Fibroblast of skin of scalp (primary cell): ENCODE results near the gene MAPK8.
A peak's percentile ranks its signal among the peaks of the same experiment; 100 is the strongest.

Source experiments
- DNase-seq: peaks from one replicate; pipeline ENCODE4 v3.0.0-alpha.2; 2013

The MAPK8 gene

GRCh38 chr10:48463318-48464003 is 157.0 kb downstream of the MAPK8 start:
- DNase-seq, result peak; percentile 64

GRCh38 chr10:48464121-48464870 is 157.8 kb downstream of the MAPK8 start:
- DNase-seq, result no peak

- DNase-seq, result no peak
These were observed 158.6 kb downstream of the MAPK8 start for GRCh38 chr10:48464871-48465736.

- DNase-seq, result no peak
These were observed 159.5 kb downstream of the MAPK8 start for GRCh38 chr10:48465860-48466521.

DNA sequence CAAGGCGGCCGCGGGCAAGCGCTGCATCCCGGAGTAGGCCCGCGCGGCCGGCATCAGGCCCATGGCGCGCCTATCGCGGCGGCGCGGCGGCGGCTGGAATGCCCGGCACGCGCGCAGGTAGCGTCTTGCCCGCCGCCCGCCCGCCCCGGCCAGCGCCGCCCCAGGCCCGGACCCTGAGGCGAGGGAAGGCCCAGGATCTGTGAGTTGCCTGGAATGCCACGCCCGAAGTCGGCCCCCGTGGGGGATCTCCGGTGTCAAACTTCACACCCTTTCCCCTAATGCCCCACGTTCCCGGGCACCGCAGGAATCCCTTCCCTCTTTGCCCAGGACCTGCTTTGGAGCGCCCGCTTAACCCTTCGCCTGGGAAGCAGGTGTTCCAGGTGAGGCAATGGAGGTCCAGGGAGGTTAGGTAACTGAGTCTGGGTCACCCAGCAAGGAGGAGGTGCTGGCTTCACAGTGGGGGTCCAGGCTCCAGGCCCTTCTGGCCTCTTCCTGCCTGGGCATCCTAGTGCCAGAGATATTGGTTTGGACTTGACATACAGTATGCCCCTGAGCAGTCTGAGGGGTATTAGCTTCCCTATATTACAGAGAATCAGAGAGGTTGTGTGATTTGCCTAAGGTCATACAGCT is 160.2 kb downstream of the MAPK8 start:
- DNase-seq, result no peak

DNA sequence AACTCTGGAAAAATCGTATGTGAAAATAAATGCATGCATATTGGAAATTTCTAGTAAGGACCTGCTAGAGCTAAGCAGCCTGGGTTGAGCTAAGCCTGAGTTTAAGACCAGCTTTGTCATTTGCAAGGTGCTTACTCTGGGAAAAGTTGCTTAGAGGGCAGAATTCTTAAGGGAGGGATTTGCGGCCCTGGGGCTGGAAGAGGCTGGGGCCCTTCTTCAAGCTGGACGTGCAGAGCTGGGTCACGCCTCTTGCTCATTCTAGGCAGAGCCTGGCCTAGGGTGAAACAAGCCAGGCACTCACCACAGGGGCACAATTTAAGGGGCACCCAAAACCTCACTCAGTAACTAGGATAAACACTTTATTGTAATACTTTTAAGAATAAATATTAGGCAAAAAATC is 161.2 kb downstream of the MAPK8 start:
- DNase-seq, result no peak

- no peak for DNase-seq
These were observed 161.8 kb downstream of the MAPK8 start for GRCh38 chr10:48468130-48468790.

DNA sequence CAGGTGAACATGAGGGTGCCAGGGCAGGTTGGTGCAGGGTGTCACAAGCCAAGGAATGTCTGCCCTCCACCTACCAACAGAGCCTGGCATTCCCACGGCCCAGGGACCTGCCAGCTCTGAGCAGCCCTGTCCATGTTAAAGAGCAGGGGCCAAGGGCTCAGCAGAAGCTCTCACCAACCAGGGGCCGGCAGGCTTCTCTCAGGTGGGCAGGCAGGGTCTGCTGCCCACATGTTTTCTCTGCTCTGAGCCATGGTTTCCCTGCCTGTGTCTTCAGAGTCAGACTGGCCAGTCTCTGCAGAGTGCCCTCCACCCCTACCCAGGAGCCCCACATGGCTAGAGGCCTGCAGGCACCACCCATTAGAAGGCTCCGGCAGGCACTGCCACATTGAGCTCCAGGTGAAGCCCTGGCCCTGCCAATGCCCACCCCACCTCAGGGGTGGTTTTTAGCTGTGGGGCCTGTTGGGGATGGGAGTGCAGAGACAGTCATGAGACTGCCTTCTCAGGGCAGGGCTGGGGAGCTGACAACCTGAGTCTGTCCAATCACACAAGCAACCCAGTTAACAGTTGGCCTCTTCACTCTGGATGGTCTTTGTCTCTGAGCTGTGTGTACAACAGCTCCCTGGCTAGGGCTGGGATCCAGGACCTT is 162.5 kb downstream of the MAPK8 start:
- no peak for DNase-seq

DNA sequence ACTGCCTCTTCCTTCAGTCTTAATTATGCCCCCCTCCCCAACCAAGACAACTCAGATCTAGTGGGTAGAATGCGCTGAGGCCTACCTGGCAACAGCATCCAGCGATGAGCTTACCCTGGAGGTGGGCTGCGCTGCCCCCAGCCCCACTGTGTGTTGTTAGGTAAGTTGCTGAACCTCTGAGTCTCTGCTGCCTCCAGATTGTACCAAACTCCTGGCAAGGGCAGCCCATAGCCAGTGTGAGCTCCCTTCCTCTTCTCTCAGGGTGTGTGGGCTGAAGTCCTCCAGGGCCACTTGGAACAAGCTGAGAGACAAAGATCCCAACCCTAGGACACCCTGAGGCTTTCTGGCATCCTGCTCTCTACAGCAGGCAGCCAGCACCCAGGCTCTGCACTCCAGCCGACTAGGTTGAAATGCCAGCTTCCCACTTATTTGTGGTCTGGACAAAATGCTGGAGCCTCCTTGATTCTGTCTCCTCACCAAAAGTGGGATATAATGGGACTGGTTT is 163.1 kb downstream of the MAPK8 start:
- DNase-seq, result no peak

DNA sequence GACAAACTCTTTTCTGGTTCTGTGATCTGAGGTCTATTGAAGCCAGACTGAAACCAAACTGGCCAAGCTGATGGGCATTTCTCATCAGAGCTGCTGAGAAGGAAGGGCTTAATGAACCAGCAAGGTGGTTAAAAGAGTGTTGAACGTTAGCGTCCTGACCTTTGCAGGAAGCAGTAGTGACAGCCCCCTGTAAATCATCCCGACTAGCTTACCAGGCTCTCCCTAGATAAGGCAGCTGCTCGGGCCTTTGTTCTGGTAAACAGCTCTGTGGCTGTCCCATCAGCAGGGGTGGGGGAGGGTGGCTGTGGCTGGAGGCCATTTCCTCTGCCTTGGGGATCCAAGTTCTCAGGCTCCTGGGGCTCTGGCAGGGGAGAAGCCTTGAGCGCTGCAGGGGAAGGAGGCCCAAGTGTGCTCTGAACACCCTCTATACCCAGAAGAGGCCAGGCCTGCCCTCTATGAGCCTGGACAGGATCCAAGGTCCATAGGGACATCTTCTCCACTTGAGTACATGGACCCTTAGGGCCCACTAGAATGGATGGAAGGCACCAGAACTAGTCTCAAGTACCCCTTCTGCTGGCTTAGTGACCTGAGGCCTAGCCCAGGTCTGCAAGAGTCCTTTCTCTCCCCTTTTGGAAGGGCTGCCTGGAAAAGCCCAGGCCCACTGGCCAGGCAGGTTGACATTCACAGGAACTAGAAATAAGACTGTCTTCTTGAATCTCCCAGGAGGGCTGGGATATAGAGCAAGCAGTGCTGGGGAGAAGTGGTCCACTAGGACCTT is 163.8 kb downstream of the MAPK8 start:
- DNase-seq, result no peak

- DNase-seq, result no peak
These were observed 164.7 kb downstream of the MAPK8 start for GRCh38 chr10:48470893-48471805.

DNA sequence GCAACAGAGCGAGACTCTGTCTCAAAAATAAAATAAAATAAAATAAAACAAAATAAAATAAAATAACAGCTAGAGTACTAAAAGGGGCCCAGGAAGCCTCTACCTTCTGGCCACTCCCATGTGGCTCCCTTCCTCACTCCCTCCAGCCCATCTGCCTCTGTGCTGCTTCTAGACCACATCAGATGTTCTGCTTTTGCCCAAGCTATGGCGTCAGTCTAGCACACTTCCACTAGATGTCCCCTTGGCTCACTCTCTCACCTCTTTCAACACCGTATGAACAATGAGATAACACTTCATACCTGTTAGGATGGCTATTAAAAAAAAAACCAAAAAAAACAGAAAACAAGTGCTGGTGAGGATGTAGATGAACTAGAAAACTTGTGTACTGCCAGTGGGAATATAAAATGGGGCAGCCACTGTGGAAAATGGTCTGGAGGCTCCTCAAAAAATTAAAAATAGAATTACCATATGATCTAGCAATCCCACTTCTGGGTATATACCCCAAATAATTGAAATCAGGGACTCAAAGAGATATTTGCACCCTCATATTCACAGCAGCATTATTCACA is 166.1 kb downstream of the MAPK8 start:
- no peak for DNase-seq

DNA sequence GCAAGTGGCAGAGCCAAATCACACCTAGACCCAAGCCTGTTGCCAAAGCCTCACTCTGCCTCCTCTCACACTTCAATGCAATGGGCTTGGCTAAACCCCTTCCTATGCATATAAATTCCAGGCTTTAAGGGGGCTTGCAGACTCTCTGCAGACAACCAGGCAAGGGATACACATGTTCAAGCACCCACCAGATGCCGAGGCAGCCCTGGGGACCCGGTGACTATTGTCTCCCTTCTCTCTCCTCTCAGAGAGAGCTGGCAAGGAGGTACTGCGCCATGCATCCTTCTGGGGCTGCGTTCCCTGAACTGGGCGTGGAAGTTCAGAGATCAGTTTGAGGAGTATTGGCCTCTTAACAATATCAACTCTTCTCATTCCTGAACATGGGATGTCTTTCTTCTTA is 167.2 kb downstream of the MAPK8 start:
- DNase-seq, result no peak

GRCh38 chr10:48474765-48475365 is 168.4 kb downstream of the MAPK8 start:
- DNase-seq, result no peak

DNA sequence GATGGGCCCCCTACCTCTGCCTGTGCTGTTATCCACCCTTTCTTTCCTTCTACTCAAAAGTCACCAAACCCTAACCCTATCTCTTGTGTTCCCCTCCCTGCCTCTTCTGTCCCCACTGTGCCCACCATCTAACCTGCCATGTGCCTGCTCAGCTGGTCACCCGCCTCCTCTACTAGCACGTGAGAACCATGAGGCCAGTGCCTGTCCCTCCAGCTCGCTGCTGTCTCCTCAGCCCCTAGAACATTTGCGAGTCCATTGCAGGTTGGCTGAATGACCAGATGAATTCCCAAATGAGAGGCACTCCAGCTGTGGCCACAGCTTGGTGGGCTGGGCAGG is 169.4 kb downstream of the MAPK8 start:
- no peak for DNase-seq

DNA sequence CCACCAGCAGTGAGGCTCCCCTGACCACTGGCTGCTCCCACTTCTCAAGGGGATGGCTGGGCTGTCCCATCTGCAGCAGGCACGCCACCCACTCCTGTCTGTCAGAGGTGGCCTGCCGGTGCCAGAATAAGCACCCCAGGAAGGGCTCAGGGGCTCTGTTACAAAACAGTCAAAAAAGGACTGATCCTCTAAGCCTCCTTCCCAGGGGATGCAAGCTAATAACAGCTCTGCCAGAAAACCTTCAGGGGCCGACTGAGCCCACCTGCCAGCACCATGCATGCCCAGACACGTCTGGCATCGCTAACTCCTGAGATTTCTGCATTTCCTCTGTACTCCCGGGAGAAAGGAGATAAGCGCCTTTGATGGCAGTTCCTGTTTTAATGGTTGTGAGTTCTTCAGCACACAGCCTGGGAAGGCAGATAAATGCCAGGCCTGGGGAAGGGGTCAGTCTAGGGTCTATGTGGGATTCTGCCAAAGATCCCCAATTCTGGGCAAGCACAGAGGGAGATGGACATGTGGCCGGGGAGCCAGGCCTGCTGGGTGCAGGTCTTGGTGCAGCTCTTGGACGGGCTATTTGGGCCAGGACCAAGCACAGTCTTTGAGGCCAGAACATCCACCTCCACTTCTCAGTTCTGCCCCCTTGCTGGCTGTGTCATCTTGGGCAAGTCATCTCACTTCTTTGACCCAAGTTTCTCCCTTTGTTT is 170.0 kb downstream of the MAPK8 start:
- DNase-seq, result no peak

DNA sequence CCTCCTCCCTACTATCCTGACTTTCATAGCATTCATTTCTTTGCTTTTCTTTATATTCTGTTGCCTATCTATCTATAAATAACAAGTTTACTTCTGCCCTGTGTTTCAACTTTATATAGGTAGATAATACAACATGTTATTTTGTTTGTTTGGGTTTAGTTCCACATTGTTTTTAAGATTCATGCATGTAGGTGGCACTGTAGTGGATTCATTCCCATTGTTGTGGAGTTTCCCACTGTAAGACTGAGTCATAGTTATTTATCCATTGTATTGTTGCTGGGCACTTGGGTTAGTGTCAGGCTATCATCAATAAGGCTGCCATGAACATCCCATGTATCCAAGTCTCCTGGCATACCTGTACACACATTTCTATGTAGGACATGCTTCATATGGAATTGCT is 170.7 kb downstream of the MAPK8 start:
- DNase-seq, result no peak

DNA sequence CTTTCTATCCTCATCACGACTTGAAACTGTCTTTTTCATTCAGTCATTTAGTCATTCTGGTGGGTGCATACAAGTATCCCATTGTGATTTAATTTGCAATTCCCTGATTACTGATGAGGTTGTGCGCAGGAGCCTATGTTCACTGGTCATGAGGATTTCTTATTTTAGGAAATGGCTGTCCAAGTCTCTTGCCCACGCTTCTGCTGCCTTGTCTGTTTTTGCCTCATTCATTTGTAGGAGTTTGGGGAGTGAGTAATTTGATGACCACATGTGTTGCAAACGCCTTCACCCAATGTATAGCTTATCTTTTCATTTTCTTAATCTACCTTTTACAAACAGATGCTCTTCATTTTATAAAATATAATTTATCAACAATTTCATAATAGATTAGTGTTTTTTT is 171.1 kb downstream of the MAPK8 start:
- DNase-seq, result no peak
